ENCODE data around the gene GPR146.

Gene GPR146

GRCh38 chr7:1098243-1099153, 54.2 kb downstream of the GPR146 start:
- no peaks in the 10 kb centered on the region for H3K27me3 ChIP-seq (ENCODE audit: control insufficient read depth in 3 of 3, insufficient read depth in 3 of 3, low read depth in 1 of 3, low read length in 3 of 3)
- peaks cover 10 to 16% of the 10 kb centered on the region in 2 donors for H3K36me3 ChIP-seq (replicated peaks in 1 of 2; ENCODE audit: control insufficient read depth in 2 of 2, insufficient read depth in 2 of 2, low read length in 2 of 2)
- H2BK12ac ChIP-seq (ENCODE audit: low read length), result no peak overlapping the region
- peaks cover 16% of the 10 kb centered on the region for H3K79me1 ChIP-seq (ENCODE audit: low read depth, low read length)
- no peak overlapping the region for H2AK5ac ChIP-seq (ENCODE audit: low read depth, low read length)
- no peak overlapping the region for H2BK15ac ChIP-seq (ENCODE audit: low read length)
- no peak overlapping the region for H3K18ac ChIP-seq (ENCODE audit: low read length)
- WGBS, 2 donors (ENCODE audit: extremely low coverage in 2 of 2, insufficient read length in 2 of 2, insufficient replicate concordance in 1 of 2), result no CpG with 5 or more reads among the region's 43 CpGs
- H3K4me3 ChIP-seq (ENCODE audit: low read length in 2 of 2), result no peak overlapping the region
- no peak overlapping the region for H3K4ac ChIP-seq (ENCODE audit: low read length)
- H3K27ac ChIP-seq (replicated peaks; ENCODE audit: low read length), result no peak overlapping the region
- H3K9me3 ChIP-seq (replicated peaks in 1 of 2; ENCODE audit: control insufficient read depth in 2 of 2, insufficient read depth in 1 of 2, low read depth in 1 of 2, low read length in 2 of 2), result peaks cover 2 to 4% of the 10 kb centered on the region in 2 donors
- H3K4me1 ChIP-seq (ENCODE audit: control insufficient read depth in 2 of 2, insufficient read depth in 1 of 2, low read depth in 1 of 2, low read length in 2 of 2), result peaks cover 11 to 27% of the 10 kb centered on the region in 2 donors
- H3K23ac ChIP-seq (ENCODE audit: low read depth, low read length, poor library complexity), result no peak overlapping the region
- H2BK5ac ChIP-seq (ENCODE audit: low read length), result no peak overlapping the region
- no peak overlapping the region for H3K9ac ChIP-seq (ENCODE audit: low read depth, low read length, poor library complexity)
- no peak for DNase-seq (ENCODE audit: low spot score)
- no peak overlapping the region for H2BK120ac ChIP-seq (ENCODE audit: low read depth, low read length)
- no peak overlapping the region for H2AFZ ChIP-seq (ENCODE audit: low read length)
- no peak overlapping the region for H3K14ac ChIP-seq (ENCODE audit: low read length)
- no peak overlapping the region for H3K4me2 ChIP-seq (ENCODE audit: insufficient read depth, low read length, poor library complexity, severe bottlenecking)
- H4K91ac ChIP-seq (ENCODE audit: low read depth, low read length, poor library complexity), result no peak overlapping the region
- H4K8ac ChIP-seq (ENCODE audit: low read depth, low read length), result no peak overlapping the region

DNA sequence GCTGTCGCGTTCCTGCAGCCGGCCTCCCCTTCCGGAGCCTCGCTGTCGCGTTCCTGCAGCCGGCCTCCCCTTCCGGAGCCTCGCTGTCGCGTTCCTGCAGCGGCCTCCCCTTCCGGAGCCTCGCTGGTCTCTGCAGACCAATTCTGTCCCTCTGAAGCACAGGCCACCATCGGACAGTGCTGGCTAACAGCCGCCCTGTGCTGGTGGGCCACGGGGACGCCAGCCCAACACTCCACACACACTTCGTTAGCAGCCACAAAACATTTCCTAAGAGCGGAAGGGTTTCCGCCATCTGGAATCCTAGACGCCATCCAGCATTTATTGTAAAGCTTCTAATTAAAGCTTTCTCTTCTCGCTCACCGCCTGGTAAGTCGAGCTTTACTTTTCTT, 54.8 kb downstream of the GPR146 start:
- Histone ChIP-seq H3K4me1 (ENCODE audit: control insufficient read depth in 2 of 2, insufficient read depth in 1 of 2, low read depth in 1 of 2, low read length in 2 of 2) (peaks cover 11 to 27% of the 10 kb centered on the region in 2 donors), H3K18ac (ENCODE audit: low read length) (no peak overlapping the region), H3K27ac (replicated peaks; ENCODE audit: low read length) (no peak overlapping the region), H2AFZ (ENCODE audit: low read length) (no peak overlapping the region), H2BK15ac (ENCODE audit: low read length) (no peak overlapping the region), H3K79me1 (ENCODE audit: low read depth, low read length) (peaks cover 22% of the 10 kb centered on the region), H2BK120ac (ENCODE audit: low read depth, low read length) (no peak overlapping the region), H3K9me3 (replicated peaks in 1 of 2; ENCODE audit: control insufficient read depth in 2 of 2, insufficient read depth in 1 of 2, low read depth in 1 of 2, low read length in 2 of 2) (peaks cover 2 to 4% of the 10 kb centered on the region in 2 donors), H3K36me3 (replicated peaks in 1 of 2; ENCODE audit: control insufficient read depth in 2 of 2, insufficient read depth in 2 of 2, low read length in 2 of 2) (peaks cover 10 to 16% of the 10 kb centered on the region in 2 donors), H2BK12ac (ENCODE audit: low read length) (no peak overlapping the region), H2AK5ac (ENCODE audit: low read depth, low read length) (no peak overlapping the region), H4K8ac (ENCODE audit: low read depth, low read length) (no peak overlapping the region), H3K27me3 (ENCODE audit: control insufficient read depth in 3 of 3, insufficient read depth in 3 of 3, low read depth in 1 of 3, low read length in 3 of 3) (no peaks in the 10 kb centered on the region), H3K4me2 (ENCODE audit: insufficient read depth, low read length, poor library complexity, severe bottlenecking) (no peak overlapping the region), H4K91ac (ENCODE audit: low read depth, low read length, poor library complexity) (no peak overlapping the region), H3K4me3 (ENCODE audit: low read length in 2 of 2) (no peak overlapping the region), H3K9ac (ENCODE audit: low read depth, low read length, poor library complexity) (no peak overlapping the region), H3K4ac (ENCODE audit: low read length) (no peak overlapping the region), H2BK5ac (ENCODE audit: low read length) (no peak overlapping the region), H3K14ac (ENCODE audit: low read length) (no peak overlapping the region), H3K23ac (ENCODE audit: low read depth, low read length, poor library complexity) (no peak overlapping the region)
- WGBS, 2 donors (ENCODE audit: extremely low coverage in 2 of 2, insufficient read length in 2 of 2, insufficient replicate concordance in 1 of 2), result no CpG with 5 or more reads among the region's 26 CpGs
- DNase-seq (ENCODE audit: low spot score), result no peak

DNA sequence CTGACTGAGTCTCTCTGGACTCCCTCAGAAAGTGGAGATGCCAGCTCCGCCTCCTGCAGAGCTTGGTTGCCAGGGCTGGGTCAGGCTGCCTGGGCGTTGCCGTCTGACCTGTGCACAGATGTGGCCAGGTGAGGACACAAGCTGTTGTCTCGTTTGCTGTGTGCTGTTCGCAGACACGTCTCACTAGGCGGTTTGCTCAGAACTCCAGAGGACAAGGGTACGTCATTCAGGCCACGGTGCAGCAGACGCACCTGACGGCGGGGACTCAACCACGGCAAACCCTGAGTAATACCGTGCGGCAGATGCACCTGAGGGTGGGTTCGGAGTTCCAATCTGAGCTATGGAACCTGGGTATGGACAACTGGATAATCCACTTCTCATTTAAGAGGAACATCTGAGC, 55.3 kb downstream of the GPR146 start:
- no peak overlapping the region for H2AK5ac ChIP-seq (ENCODE audit: low read depth, low read length)

GRCh38 chr7:1100386-1100785, 56.0 kb downstream of the GPR146 start:
- H2BK12ac ChIP-seq (ENCODE audit: low read length), result no peak overlapping the region
- H4K91ac ChIP-seq (ENCODE audit: low read depth, low read length, poor library complexity), result no peak overlapping the region
- peak overlapping the region; percentile 35 for H2AK5ac ChIP-seq (ENCODE audit: low read depth, low read length)
- H3K23ac ChIP-seq (ENCODE audit: low read depth, low read length, poor library complexity), result peak overlapping the region; percentile 59
- no peak overlapping the region for H2BK15ac ChIP-seq (ENCODE audit: low read length)
- H3K4me2 ChIP-seq (ENCODE audit: insufficient read depth, low read length, poor library complexity, severe bottlenecking), result no peak overlapping the region
- H3K79me1 ChIP-seq (ENCODE audit: low read depth, low read length), result peaks cover 26% of the 10 kb centered on the region
- peaks cover 11 to 26% of the 10 kb centered on the region in 2 donors for H3K4me1 ChIP-seq (ENCODE audit: control insufficient read depth in 2 of 2, insufficient read depth in 1 of 2, low read depth in 1 of 2, low read length in 2 of 2)
- no peak overlapping the region for H3K14ac ChIP-seq (ENCODE audit: low read length)
- peak overlapping the region; percentile 22 for H3K18ac ChIP-seq (ENCODE audit: low read length)
- WGBS, 2 donors (ENCODE audit: extremely low coverage in 2 of 2, insufficient read length in 2 of 2, insufficient replicate concordance in 1 of 2), result no CpG with 5 or more reads among the region's 14 CpGs
- no peak overlapping the region for H3K4me3 ChIP-seq (ENCODE audit: low read length in 2 of 2)
- H2BK5ac ChIP-seq (ENCODE audit: low read length), result peak overlapping the region; percentile 63
- H3K27ac ChIP-seq (replicated peaks; ENCODE audit: low read length), result no peak overlapping the region
- no peak overlapping the region for H4K8ac ChIP-seq (ENCODE audit: low read depth, low read length)
- peak overlapping the region; percentile 42 for H2BK120ac ChIP-seq (ENCODE audit: low read depth, low read length)
- no peak for DNase-seq (ENCODE audit: low spot score)
- H2AFZ ChIP-seq (ENCODE audit: low read length), result no peak overlapping the region
- peaks cover 2 to 4% of the 10 kb centered on the region in 2 donors for H3K9me3 ChIP-seq (replicated peaks in 1 of 2; ENCODE audit: control insufficient read depth in 2 of 2, insufficient read depth in 1 of 2, low read depth in 1 of 2, low read length in 2 of 2)
- peaks cover 12 to 16% of the 10 kb centered on the region in 2 donors for H3K36me3 ChIP-seq (replicated peaks in 1 of 2; ENCODE audit: control insufficient read depth in 2 of 2, insufficient read depth in 2 of 2, low read length in 2 of 2)
- no peaks in the 10 kb centered on the region for H3K27me3 ChIP-seq (ENCODE audit: control insufficient read depth in 3 of 3, insufficient read depth in 3 of 3, low read depth in 1 of 3, low read length in 3 of 3)
- no peak overlapping the region for H3K4ac ChIP-seq (ENCODE audit: low read length)
- H3K9ac ChIP-seq (ENCODE audit: low read depth, low read length, poor library complexity), result peak overlapping the region; percentile 78

More for the DNA sequence above, 55.3 kb downstream of the GPR146 start:
- Histone ChIP-seq H3K9me3 (replicated peaks in 1 of 2; ENCODE audit: control insufficient read depth in 2 of 2, insufficient read depth in 1 of 2, low read depth in 1 of 2, low read length in 2 of 2) (peaks cover 2 to 4% of the 10 kb centered on the region in 2 donors), H3K4ac (ENCODE audit: low read length) (no peak overlapping the region), H3K9ac (ENCODE audit: low read depth, low read length, poor library complexity) (no peak overlapping the region), H3K79me1 (ENCODE audit: low read depth, low read length) (peaks cover 26% of the 10 kb centered on the region), H3K18ac (ENCODE audit: low read length) (no peak overlapping the region), H3K27me3 (ENCODE audit: control insufficient read depth in 3 of 3, insufficient read depth in 3 of 3, low read depth in 1 of 3, low read length in 3 of 3) (no peaks in the 10 kb centered on the region), H3K23ac (ENCODE audit: low read depth, low read length, poor library complexity) (peak overlapping the region; percentile 59), H2BK120ac (ENCODE audit: low read depth, low read length) (peak overlapping the region; percentile 42), H2BK12ac (ENCODE audit: low read length) (no peak overlapping the region), H3K4me1 (ENCODE audit: control insufficient read depth in 2 of 2, insufficient read depth in 1 of 2, low read depth in 1 of 2, low read length in 2 of 2) (peaks cover 11 to 27% of the 10 kb centered on the region in 2 donors), H3K4me3 (ENCODE audit: low read length in 2 of 2) (no peak overlapping the region), H4K91ac (ENCODE audit: low read depth, low read length, poor library complexity) (no peak overlapping the region), H3K27ac (replicated peaks; ENCODE audit: low read length) (no peak overlapping the region), H2BK5ac (ENCODE audit: low read length) (peak overlapping the region; percentile 63), H2AFZ (ENCODE audit: low read length) (no peak overlapping the region), H3K36me3 (replicated peaks in 1 of 2; ENCODE audit: control insufficient read depth in 2 of 2, insufficient read depth in 2 of 2, low read length in 2 of 2) (peaks cover 12 to 16% of the 10 kb centered on the region in 2 donors), H2BK15ac (ENCODE audit: low read length) (no peak overlapping the region), H3K4me2 (ENCODE audit: insufficient read depth, low read length, poor library complexity, severe bottlenecking) (no peak overlapping the region), H3K14ac (ENCODE audit: low read length) (no peak overlapping the region), H4K8ac (ENCODE audit: low read depth, low read length) (peak overlapping the region; percentile 66)
- no CpG with 5 or more reads among the region's 16 CpGs for WGBS, 2 donors (ENCODE audit: extremely low coverage in 2 of 2, insufficient read length in 2 of 2, insufficient replicate concordance in 1 of 2)
- DNase-seq (ENCODE audit: low spot score), result no peak
